Body of pancreas (tissue), 4 donors: ENCODE data around the gene KLHL29. TPM values are rescaled to one million over a fixed set of nuclear protein-coding genes. Genes with fewer than 3 reads are reported as not detected.
A peak's percentile ranks its signal among the peaks of the same experiment; 100 is the strongest.

Experiments used
- ATAC-seq: fragments of 150-250 bp; one replicate; pipeline ENCODE4 v1.9.1; 2016
- DNase-seq, 4 donors: peaks; one replicate each; pipeline ENCODE4 v3.0.0-alpha.2; 2019
- H3K27ac ChIP-seq, 4 donors: fragments of 200-600 bp; sonication (generic); 1 replicate in 3 of 4; 2 replicates in 1 of 4; pipeline versions ENCODE4 v1.5.1 to v1.6.1; 2016 to 2019; ENCODE audit warnings: mild to moderate bottlenecking in 1 of 4, mixed read lengths in 1 of 4, moderate library complexity in 1 of 4
- H3K27me3 ChIP-seq, 2 donors: fragments of 200-600 bp; sonication (generic); one replicate each; pipeline ENCODE4 v1.6.0; 2016; ENCODE audit warnings: mild to moderate bottlenecking in 1 of 2
- H3K36me3 ChIP-seq, 2 donors: fragments of 200-600 bp; sonication (generic); replicated peaks in 1 of 2; 2 replicates each; pipeline ENCODE4 v1.5.1; 2016; ENCODE audit warnings: low read depth in 2 of 2; ENCODE audit not compliant: insufficient read depth in 1 of 2
- H3K4me1 ChIP-seq: fragments of 200-600 bp; sonication (generic); one replicate; pipeline ENCODE4 v1.6.0; 2016
- H3K4me3 ChIP-seq, 2 donors: fragments of 200-600 bp; sonication (generic); 1 replicate in 1 of 2; 2 replicates in 1 of 2; pipeline ENCODE4 v1.5.1; 2016 to 2019
- H3K9me3 ChIP-seq, 3 donors: fragments of 200-600 bp; sonication (generic); 1 replicate in 2 of 3; 2 replicates in 1 of 3; pipeline ENCODE4 v1.5.1; 2016
- POLR2A ChIP-seq, 3 donors: fragments of 450-650 bp; IDR thresholded peaks; one replicate each; pipeline ENCODE4 v1.6.1; 2016; ENCODE audit warnings: antibody characterized with exemption in 3 of 3, mild to moderate bottlenecking in 2 of 3
- WGBS, 2 donors: methylation state at CpG; one replicate each; pipeline ENCODE4 v1.1.5; 2017; 5-methylcytosine and 5-hydroxymethylcytosine counted together
- intact Hi-C: fragments of 100-400 bp; cut with DNase I; formaldehyde crosslinking; loops from one replicate; pipeline ENCODE4 v1.15.1; 2023
- total RNA-seq, 2 donors: library from RNA; depleted of rRNA; stranded (reverse); fragments of >200 nt; gene quantifications; one replicate each; pipeline ENCODE4 v1.1.0, GENCODE V29; 2016
- TF ChIP-seq, protein P1 (sequence below), 7 experiments: fragments of 450-650 bp in 4 of 7; fragments of 200-600 bp in 3 of 7; sonication (generic) in 3 of 7; IDR thresholded peaks; one replicate each; pipeline ENCODE4 v1.5.1; 2016 to 2019; ENCODE audit warnings: antibody characterized with exemption in 7 of 7

Gene KLHL29
- total RNA-seq, 2 donors from 2014 or later = 4.0 to 4.4 TPM

DNA sequence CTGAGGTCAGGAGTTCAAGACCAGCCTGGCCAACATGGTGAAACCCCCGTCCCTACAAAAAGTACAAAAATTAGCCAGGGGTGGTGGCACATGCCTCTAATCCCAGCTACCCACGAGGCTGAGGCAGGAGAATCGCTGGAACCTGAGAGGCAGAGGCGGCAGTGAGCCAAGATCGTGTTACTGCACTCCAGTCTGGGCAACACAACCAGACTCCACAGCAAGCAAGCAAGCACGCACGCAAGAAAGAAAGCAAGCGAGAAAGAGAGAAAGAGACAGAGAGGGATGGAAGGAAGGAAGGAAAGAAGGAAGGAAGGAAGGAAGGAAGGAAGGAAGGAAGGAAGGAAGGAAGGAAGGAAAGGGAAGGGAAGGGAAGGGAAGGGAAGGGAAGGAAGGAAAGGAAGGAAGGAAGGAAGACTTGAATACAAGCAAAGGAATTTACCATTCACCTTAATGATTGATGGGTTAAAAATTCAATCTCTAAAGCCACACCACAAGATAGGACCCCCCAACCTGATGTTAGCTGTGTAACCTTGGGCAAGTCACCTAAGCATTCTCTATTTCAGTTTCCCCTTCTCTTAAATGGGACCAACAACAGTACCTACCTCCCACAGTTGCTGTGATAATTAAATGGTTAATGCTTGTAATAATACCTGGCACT, 360.2 kb downstream of the KLHL29 start:
- no peak overlapping the region for H3K27ac ChIP-seq
- H3K4me1 ChIP-seq = peaks cover 11% of the 10 kb centered on the region
- no peak for DNase-seq
- ATAC-seq = no peak
- H3K4me3 ChIP-seq = no peak overlapping the region
- WGBS, 2 donors = 91 to 92% methylated on average over 8 of the region's 8 CpGs
- intact Hi-C loops = no loop called here
- H3K9me3 ChIP-seq = no peaks in the 10 kb centered on the region
- no peaks in the 10 kb centered on the region for H3K36me3 ChIP-seq
- TF ChIP-seq POLR2A (IDR thresholded peaks at IDR 0.05) = no peak
- TF ChIP-seq, protein P1, sequence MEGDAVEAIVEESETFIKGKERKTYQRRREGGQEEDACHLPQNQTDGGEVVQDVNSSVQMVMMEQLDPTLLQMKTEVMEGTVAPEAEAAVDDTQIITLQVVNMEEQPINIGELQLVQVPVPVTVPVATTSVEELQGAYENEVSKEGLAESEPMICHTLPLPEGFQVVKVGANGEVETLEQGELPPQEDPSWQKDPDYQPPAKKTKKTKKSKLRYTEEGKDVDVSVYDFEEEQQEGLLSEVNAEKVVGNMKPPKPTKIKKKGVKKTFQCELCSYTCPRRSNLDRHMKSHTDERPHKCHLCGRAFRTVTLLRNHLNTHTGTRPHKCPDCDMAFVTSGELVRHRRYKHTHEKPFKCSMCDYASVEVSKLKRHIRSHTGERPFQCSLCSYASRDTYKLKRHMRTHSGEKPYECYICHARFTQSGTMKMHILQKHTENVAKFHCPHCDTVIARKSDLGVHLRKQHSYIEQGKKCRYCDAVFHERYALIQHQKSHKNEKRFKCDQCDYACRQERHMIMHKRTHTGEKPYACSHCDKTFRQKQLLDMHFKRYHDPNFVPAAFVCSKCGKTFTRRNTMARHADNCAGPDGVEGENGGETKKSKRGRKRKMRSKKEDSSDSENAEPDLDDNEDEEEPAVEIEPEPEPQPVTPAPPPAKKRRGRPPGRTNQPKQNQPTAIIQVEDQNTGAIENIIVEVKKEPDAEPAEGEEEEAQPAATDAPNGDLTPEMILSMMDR (IDR thresholded peaks at IDR 0.05) = no peak
- H3K27me3 ChIP-seq = no peaks in the 10 kb centered on the region

DNA sequence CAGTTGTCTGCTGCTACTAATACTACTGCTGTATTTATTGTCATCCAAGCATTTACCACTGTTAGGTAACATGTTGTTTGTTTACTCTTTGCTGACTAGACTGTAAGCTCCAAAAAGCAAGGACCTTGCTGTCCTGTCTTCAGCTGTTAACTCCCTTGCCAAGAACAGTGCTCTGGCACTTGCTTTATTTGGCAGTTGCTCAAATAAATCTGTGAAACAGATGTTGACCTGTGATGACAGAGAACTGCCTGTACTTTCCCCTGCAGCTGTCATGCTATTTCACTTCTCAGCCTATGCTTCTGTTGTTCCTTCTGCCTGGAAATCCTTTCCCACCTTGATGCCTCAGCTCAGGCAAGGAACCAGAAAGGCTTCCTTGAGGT, 360.7 kb downstream of the KLHL29 start:
- Histone ChIP-seq H3K4me1 (peaks cover 11% of the 10 kb centered on the region), H3K27me3 (no peaks in the 10 kb centered on the region), H3K27ac (no peak overlapping the region), H3K4me3 (no peak overlapping the region), H3K9me3 (no peaks in the 10 kb centered on the region), H3K36me3 (no peaks in the 10 kb centered on the region)
- peak; percentile 17 to 48 (median 36) for DNase-seq
- peak; percentile 65 for ATAC-seq
- intact Hi-C loops = no loop called here
- TF ChIP-seq, protein P1 (IDR thresholded peaks at IDR 0.05) = no peak
- no peak for TF ChIP-seq POLR2A (IDR thresholded peaks at IDR 0.05)

DNA sequence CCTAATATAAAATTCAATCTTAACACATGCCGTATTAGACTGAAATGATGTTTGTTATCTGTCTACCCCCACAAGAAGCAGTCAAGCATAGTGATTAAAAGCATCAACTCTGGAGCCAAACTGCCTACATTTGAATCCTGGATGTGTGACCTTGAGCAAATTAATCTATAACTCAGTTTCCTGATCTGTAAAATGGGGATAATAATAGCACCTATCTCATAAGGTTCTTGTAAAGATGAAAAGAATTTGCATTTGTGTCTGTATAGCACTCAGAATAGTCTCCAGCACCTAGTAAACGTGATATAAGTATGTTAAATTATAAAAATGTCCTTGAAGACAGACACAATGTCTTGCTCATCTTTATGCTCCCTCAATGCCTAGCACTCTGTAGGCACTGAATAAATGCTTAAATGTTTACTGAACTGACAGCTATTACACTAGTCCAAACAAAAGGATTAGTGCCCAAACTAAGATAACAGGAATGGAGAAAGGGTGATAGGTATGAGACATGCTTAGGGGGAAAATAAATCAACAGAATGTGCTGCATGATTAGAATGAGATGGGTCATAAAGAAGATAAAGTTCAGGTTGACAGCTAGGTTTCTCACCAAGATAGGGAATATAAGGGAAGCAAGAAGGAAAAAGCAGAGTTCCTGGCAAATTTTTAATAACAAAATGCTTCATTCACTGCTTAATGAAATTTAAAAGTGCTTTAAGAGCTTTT, 361.3 kb downstream of the KLHL29 start:
- no peak for TF ChIP-seq POLR2A (IDR thresholded peaks at IDR 0.05)
- TF ChIP-seq, protein P1 (IDR thresholded peaks at IDR 0.05) = no peak
- no peak for ATAC-seq

DNA sequence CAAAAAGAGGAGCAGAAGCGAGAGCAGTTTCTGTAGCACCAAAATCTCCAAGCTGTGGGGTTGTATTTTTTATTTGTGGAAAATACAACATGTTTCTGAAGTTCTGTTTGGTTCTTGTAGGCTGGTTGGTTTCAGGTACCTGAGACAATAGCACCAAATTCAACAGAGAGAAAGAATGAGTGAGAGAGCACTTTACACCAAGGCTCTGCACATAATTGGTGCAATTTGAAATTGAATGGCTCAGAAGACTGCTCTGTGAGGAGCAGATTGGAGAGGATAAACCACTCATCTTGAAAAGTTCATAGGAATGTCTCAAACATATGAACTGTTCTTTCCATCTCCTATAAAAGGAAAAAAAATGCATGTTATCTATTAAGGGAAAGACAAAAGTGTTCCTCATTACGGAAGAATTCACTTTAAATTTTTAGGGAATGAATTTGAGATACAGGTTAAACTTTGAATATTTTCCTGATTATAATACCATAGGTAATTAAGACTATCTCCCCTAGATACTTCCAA, 366.8 kb downstream of the KLHL29 start:
- H3K36me3 ChIP-seq = peaks cover 0 to 6% of the 10 kb centered on the region in 2 donors
- intact Hi-C loops = no loop called here
- H3K4me3 ChIP-seq = no peak overlapping the region
- TF ChIP-seq, protein P1 (IDR thresholded peaks at IDR 0.05) = no peak
- no peak for TF ChIP-seq POLR2A (IDR thresholded peaks at IDR 0.05)
- H3K4me1 ChIP-seq = no peaks in the 10 kb centered on the region
- no peaks in the 10 kb centered on the region for H3K27me3 ChIP-seq
- WGBS, 2 donors = 96% methylated on average over 2 of the region's 2 CpGs
- ATAC-seq = no peak
- no peak overlapping the region for H3K27ac ChIP-seq
- no peaks in the 10 kb centered on the region for H3K9me3 ChIP-seq
- DNase-seq = no peak

More for the DNA sequence above, 361.3 kb downstream of the KLHL29 start:
- Histone ChIP-seq H3K9me3 (no peaks in the 10 kb centered on the region), H3K4me3 (no peak overlapping the region), H3K27ac (no peak overlapping the region), H3K36me3 (no peaks in the 10 kb centered on the region), H3K4me1 (peaks cover 11% of the 10 kb centered on the region), H3K27me3 (no peaks in the 10 kb centered on the region)
- WGBS, 2 donors = 88 to 89% methylated on average over 2 of the region's 2 CpGs
- DNase-seq = no peak
- intact Hi-C loops = no loop called here
